GM12878 (cell line): ENCODE measurements around the gene TBCE. TPM values are rescaled to one million over a fixed set of nuclear protein-coding genes. Genes with fewer than 3 reads are reported as not detected.

Experiments
- ASH2L ChIP-seq: fragments of 300-600, 200-600 bp; sonication (generic); IDR thresholded peaks from 2 replicates; pipeline ENCODE4 v1.6.1; 2017; ENCODE audit warnings: low read depth, mild to moderate bottlenecking, borderline replicate concordance
- BCL11A ChIP-seq: IDR thresholded peaks from 2 replicates; pipeline ENCODE4 v1.6.1; 2011; ENCODE audit warnings: low read depth, low read length
- IRF5 ChIP-seq: fragments of 450-650 bp; IDR thresholded peaks from 2 replicates; pipeline ENCODE4 v1.6.1; 2017; ENCODE audit warnings: borderline replicate concordance
- JUND ChIP-seq: IDR thresholded peaks from 2 replicates; pipeline ENCODE4 v1.6.1; 2012; ENCODE audit warnings: low read depth, mild to moderate bottlenecking, low read length, improper control_type of control experiment, moderate library complexity
- LARP7 ChIP-seq: fragments of 450-650 bp; IDR thresholded peaks from 2 replicates; pipeline ENCODE4 v1.6.1; 2017; ENCODE audit warnings: mild to moderate bottlenecking
- MAX ChIP-seq: IDR thresholded peaks from 2 replicates; pipeline ENCODE4 v1.6.1; 2012; ENCODE audit warnings: low read depth, low read length, improper control_type of control experiment
- MLLT1 ChIP-seq: fragments of 450-650 bp; IDR thresholded peaks from 2 replicates; pipeline ENCODE4 v1.6.1; 2016; ENCODE audit warnings: mild to moderate bottlenecking
- NBN ChIP-seq: fragments of 450-650 bp; IDR thresholded peaks from 2 replicates; pipeline ENCODE4 v1.6.1; 2016
- NKRF ChIP-seq: fragments of 450-650 bp; conservative IDR thresholded peaks from 2 replicates; pipeline ENCODE4 v1.6.1; 2017; ENCODE audit warnings: mild to moderate bottlenecking, moderate library complexity
- RB1 ChIP-seq: fragments of 450-650 bp; formaldehyde crosslinking; IDR thresholded peaks from 2 replicates; pipeline ENCODE4 v1.6.1; 2017; ENCODE audit warnings: mild to moderate bottlenecking, borderline replicate concordance
- RELB ChIP-seq: fragments of 450-650 bp; IDR thresholded peaks from 2 replicates; pipeline ENCODE4 v1.6.1; 2017; ENCODE audit warnings: low read depth, mild to moderate bottlenecking, moderate library complexity
- REST ChIP-seq: IDR thresholded peaks from 2 replicates; pipeline ENCODE4 v1.6.1; 2012; ENCODE audit warnings: mild to moderate bottlenecking, low read depth, low read length
- polyA plus RNA-seq, 11 experiments: library from polyadenylated mRNA; depleted of rRNA in 4 of 11; unstranded in 6 of 11; stranded (reverse) in 5 of 11; fragments of >200 nt; fragmentation: Nextera tagmentation in 4 of 11; fragmentation: Illumina TruSeq in 1 of 11; extraction: Ambion mirVana in 4 of 11; extraction: Trizol in 1 of 11; gene quantifications; 1 replicate in 1 of 11; 2 replicates in 10 of 11; pipeline versions ENCODE4 v1.2.1 to v1.2.3, GENCODE V29; 2011 to 2016; ENCODE audit warnings: inconsistent platforms in 2 of 11, missing spikeins in 2 of 11, low read depth in 1 of 11
- total RNA-seq, 4 experiments: library from RNA; depleted of rRNA in 3 of 4; stranded (reverse); fragments of >200 nt in 3 of 4; fragmentation: Illumina TruSeq in 1 of 4; extraction: Trizol in 1 of 4; gene quantifications; 2 replicates each; pipeline versions ENCODE4 v1.2.1 to v1.2.3, GENCODE V29; 2013 to 2021

TBCE gene
- total and polyA plus RNA-seq, 10 of the 15 experiments (the other 5 are each of a cell fraction or from before 2014, with no cell fraction given): 22.7 to 48.7 (median 29.2) TPM

- no peak; the same call in 1 of the 2 replicates for TF ChIP-seq NKRF
- TF ChIP-seq ASH2L: no peak
- TF ChIP-seq MLLT1: peak; percentile 76; the same call in 1 of the 2 replicates
- no peak for TF ChIP-seq IRF5
- peak; percentile 54; the same call in 1 of the 2 replicates for TF ChIP-seq MAX
- peak; percentile 75 for TF ChIP-seq RELB
- TF ChIP-seq LARP7: 0 out of 2 replicates have a peak, but pooled peaks have one; percentile 3
- TF ChIP-seq NBN: peak; percentile 96
- no peak for TF ChIP-seq RB1
- TF ChIP-seq BCL11A: 0 out of 2 replicates have a peak, but pooled peaks have one; percentile 4
- TF ChIP-seq REST: no peak
- TF ChIP-seq JUND: peak; percentile 43; the same call in 1 of the 2 replicates
These were observed 38.7 kb upstream of the TBCE start, which contains the start of gene GGPS1 (continued) for GRCh38 chr1:235328271-235329138.
